Muscle of leg (tissue), 11 donors: ENCODE results near the gene ADK. TPM values are rescaled to one million over a fixed set of nuclear protein-coding genes. Genes with fewer than 3 reads are reported as not detected.
"Not testable (repeated sequence)": the region's sequence is repeated elsewhere in the genome, so short reads cannot be mapped to it uniquely, and the experiment has no call there.

Experiments
- DNase-seq: peaks from one replicate; pipeline ENCODE4 v3.0.0; 2013
- H3K27ac ChIP-seq: one replicate; pipeline ENCODE4 v1.5.1; 2013; ENCODE audit warnings: mild to moderate bottlenecking, low read length, control low read depth
- H3K27me3 ChIP-seq: one replicate; pipeline ENCODE4 v1.6.1; 2013; ENCODE audit warnings: low read length; ENCODE audit not compliant: control insufficient read depth, insufficient read depth
- H3K36me3 ChIP-seq: one replicate; pipeline ENCODE4 v1.6.1; 2013; ENCODE audit warnings: low read length; ENCODE audit not compliant: control insufficient read depth, insufficient read depth
- H3K4me1 ChIP-seq: one replicate; pipeline ENCODE4 v1.6.1; 2013; ENCODE audit warnings: low read length; ENCODE audit not compliant: control insufficient read depth, insufficient read depth
- H3K4me3 ChIP-seq: one replicate; pipeline ENCODE4 v1.5.1; 2013; ENCODE audit warnings: low read length, control low read depth
- H3K9me3 ChIP-seq: replicated peaks from 2 replicates; pipeline ENCODE4 v1.6.1; 2013; ENCODE audit warnings: low read depth, low read length; ENCODE audit not compliant: control insufficient read depth
- WGBS: methylation state at CpG from one replicate; pipeline ENCODE4 v1.1.5; 2013; ENCODE audit warnings: missing lambda C conversion rate; ENCODE audit not compliant: insufficient coverage; 5-methylcytosine and 5-hydroxymethylcytosine counted together
- polyA plus RNA-seq, 8 donors: library from polyadenylated mRNA; unstranded; fragments of 120-200 nt; gene quantifications; one replicate each; pipeline versions ENCODE4 v1.2.1 to v1.2.3, GENCODE V29; 2013; ENCODE audit warnings: inconsistent platforms in 1 of 8, low replicate concordance in 1 of 8; ENCODE audit not compliant: insufficient read length in 8 of 8, insufficient read depth in 1 of 8
- total RNA-seq: library from RNA; stranded (reverse); fragments of 120-200 nt; gene quantifications from one replicate; pipeline ENCODE4 v1.2.4, GENCODE V29; 2013

ADK gene
- total and polyA plus RNA-seq, 9 donors: 28.8 to 37.2 (median 34.4) TPM

DNA sequence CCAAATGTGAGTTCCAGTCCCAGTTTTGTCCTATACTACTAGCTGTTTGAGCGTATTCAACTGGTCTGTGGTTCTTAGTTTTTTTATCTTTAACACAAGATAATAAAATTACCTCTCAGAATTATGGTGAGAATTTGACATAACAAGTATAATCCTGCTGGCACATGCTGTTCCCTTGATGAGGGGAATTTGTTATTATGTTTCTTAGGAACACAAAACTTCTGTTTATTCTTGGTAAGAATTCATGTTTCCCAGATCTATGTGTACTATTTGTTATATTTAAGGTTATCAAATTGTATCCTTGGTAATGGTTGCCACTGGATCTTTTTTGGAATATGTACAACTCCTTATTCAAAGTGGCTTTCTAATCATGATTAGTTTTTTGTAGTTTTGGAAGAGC, 335.6 kb downstream of the ADK start:
- no peaks in the 10 kb centered on the region for H3K4me1 ChIP-seq
- no CpG with 5 or more reads among the region's 1 CpG for WGBS
- no peak for DNase-seq

DNA sequence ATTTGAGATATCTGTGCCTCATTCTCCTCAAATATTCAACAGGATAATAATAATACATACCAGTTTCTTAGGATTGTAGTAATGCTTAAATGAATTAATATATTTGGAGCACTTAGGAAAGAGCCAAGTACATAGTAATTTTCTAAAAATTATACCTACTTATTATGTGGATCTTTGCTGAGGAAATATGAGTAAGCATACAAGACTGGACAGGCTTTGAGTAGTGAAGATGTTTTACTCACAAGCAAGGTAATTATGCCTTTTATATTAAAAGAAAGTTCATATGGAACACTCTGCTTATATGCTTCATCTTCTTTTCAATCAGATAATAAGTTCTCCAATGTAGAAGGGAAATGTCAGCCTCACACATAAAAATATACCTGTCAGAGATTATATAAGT, 337.9 kb downstream of the ADK start:
- DNase-seq: no peak
- no peaks in the 10 kb centered on the region for H3K36me3 ChIP-seq
- H3K27me3 ChIP-seq: no peaks in the 10 kb centered on the region
- H3K4me1 ChIP-seq: no peaks in the 10 kb centered on the region
- H3K4me3 ChIP-seq: no peak overlapping the region
- no peak overlapping the region for H3K27ac ChIP-seq
- H3K9me3 ChIP-seq: no peaks in the 10 kb centered on the region

More for the DNA sequence above, 335.6 kb downstream of the ADK start:
- Histone ChIP-seq H3K27ac (no peak overlapping the region), H3K9me3 (peaks cover 3% of the 10 kb centered on the region), H3K36me3 (no peaks in the 10 kb centered on the region), H3K4me3 (no peak overlapping the region), H3K27me3 (no peaks in the 10 kb centered on the region)

DNA sequence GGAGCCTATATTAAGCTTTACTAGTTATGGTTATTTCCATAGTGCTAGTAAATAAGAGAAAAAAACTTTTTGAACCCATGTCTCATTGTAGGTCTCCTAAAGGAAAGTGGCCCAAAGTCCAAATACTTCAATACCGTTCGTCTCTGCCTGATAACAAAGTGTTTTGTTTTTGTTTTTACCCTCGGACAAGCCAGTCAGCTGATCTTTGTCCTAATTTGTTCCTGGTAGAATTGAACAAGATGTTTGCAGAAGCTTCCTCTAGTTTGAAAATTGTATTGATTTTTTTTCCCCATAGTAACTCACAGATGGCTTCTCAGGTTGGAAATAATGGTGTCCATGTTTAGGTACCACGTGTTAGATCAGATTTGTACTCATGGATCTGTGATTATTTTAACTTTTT, 339.5 kb downstream of the ADK start:
- Histone ChIP-seq H3K27me3 (no peaks in the 10 kb centered on the region), H3K27ac (no peak overlapping the region), H3K4me1 (no peaks in the 10 kb centered on the region), H3K4me3 (no peak overlapping the region), H3K36me3 (no peaks in the 10 kb centered on the region), H3K9me3 (no peaks in the 10 kb centered on the region)
- WGBS: 100% methylated on average over 2 of the region's 4 CpGs
- DNase-seq: no peak

DNA sequence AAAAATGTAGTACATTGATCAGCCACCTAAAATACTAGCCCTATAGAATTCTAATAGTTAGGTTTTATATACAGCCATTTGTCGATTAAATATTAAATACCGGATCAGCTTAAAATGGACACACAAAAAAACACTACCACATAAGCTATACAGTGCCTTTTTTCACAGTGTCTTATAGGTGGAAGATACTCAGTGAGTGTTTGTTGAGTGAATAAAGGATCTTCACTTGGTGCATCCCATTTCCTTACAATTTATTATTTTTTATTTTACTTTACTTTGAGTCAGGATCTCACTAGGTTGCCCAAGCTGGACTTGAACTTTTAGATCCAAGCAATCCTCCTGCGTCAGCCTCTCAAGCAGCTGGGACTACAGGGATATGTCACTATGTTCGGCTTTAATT, 340.0 kb downstream of the ADK start:
- Histone ChIP-seq H3K27ac (no peak overlapping the region), H3K4me3 (no peak overlapping the region), H3K9me3 (no peaks in the 10 kb centered on the region), H3K36me3 (no peaks in the 10 kb centered on the region), H3K4me1 (no peaks in the 10 kb centered on the region), H3K27me3 (no peaks in the 10 kb centered on the region)
- no CpG with 5 or more reads among the region's 4 CpGs for WGBS
- no peak for DNase-seq

DNA sequence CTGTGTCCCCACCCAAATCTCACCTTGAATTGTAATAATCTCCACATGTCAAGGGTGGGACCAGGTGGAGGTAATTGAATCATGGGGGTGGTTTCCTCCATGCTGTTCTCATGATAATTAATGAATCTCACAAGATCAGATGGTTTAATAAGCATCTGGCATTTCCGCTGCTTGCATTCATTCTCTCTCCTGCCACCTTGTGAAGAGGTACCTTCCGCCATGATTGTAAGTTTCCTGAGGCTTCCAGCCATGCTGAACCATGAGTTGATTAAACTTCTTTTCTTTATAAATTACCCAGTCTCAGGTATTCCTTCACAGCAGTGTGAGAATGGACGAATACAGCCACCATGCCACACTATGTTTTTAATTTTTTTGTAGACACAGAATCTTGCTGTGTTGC, 345.3 kb downstream of the ADK start:
- H3K27me3 ChIP-seq, H3K27ac ChIP-seq, H3K36me3 ChIP-seq, H3K4me3 ChIP-seq, H3K4me1 ChIP-seq, H3K9me3 ChIP-seq, DNase-seq: not testable (repeated sequence)
- 100% methylated on average over 2 of the region's 3 CpGs for WGBS

DNA sequence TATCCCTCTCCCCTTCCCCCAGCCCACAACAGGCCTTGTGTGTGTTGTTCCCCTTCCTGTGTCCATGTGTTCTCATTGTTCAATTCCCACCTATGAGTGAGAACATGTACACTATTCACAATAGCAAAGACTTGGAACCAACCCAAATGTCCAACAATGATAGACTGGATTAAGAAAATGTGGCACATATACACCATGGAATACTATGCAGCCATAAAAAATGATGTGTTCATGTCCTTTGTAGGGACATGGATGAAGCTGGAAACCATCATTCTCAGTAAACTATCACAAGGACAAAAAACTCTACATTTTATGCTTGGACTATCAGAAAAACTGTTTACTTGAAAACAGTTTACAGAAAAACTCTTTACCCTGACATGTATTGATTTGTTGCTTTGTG, 347.6 kb downstream of the ADK start:
- not testable (repeated sequence) for H3K4me1 ChIP-seq, H3K4me3 ChIP-seq, H3K9me3 ChIP-seq, DNase-seq, H3K36me3 ChIP-seq, H3K27me3 ChIP-seq, H3K27ac ChIP-seq

DNA sequence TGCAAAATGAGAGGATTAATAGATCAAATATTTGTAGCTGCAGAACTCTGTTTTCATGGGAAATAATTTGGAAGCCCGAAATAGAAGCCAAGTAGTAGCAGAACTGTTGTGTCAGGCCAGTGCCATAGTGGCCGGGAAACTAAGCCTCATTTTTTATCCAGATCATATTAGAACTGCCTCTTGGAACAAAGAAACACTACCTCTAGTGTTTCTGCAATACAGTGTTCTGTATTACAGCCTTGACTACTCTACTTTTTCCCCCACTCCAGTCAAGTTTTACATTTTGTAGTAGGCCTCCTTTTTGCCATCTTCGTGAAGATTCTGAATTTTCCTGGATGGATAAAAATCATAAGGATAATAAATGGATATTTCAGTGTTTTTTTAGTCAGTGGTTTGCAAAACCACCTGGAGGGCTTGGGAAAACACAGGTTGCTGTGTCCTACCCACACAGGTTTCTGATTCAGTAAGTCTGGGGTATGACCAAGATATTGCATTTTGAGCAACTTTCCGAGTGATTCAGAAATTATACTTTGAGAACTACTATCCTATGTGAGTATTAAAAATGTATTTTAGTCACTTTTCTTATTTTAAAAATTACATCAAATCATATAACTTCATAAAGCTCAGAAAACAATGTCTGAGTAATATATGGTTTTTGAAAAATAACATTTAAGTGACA, 349.1 kb downstream of the ADK start:
- no peak for DNase-seq
- Histone ChIP-seq H3K27ac (no peak overlapping the region), H3K4me3 (no peak overlapping the region), H3K36me3 (no peaks in the 10 kb centered on the region), H3K4me1 (no peaks in the 10 kb centered on the region), H3K27me3 (no peaks in the 10 kb centered on the region), H3K9me3 (no peaks in the 10 kb centered on the region)
- 80% methylated on average over 1 of the region's 4 CpGs for WGBS

DNA sequence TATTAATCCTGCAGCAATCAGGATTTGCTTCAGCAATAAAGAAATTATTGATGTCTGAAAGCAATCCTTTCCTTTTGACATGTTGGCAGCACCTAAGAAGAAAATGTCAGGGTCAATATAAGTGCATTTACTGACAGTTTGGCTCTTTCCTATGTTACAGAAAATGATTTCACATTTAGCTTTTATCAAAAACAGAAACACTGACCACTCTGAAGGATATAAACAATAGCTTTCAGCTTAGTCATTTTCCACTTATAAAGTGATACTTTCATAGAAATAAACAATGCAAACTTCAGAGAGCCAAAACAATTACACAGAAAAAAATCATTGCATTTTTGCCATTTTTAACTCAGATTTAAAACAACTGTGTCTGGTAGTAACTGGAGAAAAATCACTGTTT, 349.8 kb downstream of the ADK start:
- peak; percentile 16 for DNase-seq
- Histone ChIP-seq H3K9me3 (no peaks in the 10 kb centered on the region), H3K27me3 (no peaks in the 10 kb centered on the region), H3K4me1 (no peaks in the 10 kb centered on the region), H3K27ac (no peak overlapping the region), H3K36me3 (no peaks in the 10 kb centered on the region), H3K4me3 (no peak overlapping the region)

DNA sequence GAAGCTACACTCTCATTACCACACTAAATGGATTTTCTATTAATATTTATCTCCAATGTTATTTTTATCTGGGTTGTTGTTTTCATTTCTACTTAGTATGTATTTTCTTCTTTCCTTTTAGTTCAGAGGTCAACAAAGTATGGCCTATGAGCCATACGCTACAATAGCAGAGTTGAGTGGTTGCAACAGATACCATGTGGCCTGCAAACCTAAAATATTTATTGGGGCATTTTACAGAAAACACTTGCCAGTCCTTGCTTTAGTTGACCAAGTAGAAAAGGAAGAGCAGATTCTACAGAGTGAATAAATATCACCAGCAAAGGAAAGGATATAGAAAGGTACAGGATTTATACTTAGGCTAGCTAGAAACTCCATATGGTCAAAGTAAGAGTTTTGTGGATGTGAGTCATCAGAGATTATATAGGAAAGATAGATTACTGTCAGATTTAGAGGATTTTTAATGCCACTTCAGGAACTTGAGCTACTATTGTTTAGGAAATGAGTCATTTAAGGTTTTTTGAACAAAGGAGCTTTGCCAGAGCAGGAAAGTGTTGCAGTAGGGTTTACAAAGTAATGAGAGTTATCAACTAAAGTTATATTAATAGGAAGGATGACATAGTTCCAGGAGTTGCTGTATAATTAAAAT, 352.1 kb downstream of the ADK start:
- no CpG with 5 or more reads among the region's 1 CpG for WGBS
- H3K4me1 ChIP-seq: no peaks in the 10 kb centered on the region
- no peak overlapping the region for H3K4me3 ChIP-seq
- H3K36me3 ChIP-seq: no peaks in the 10 kb centered on the region
- H3K27me3 ChIP-seq: no peaks in the 10 kb centered on the region
- no peak overlapping the region for H3K27ac ChIP-seq
- H3K9me3 ChIP-seq: no peaks in the 10 kb centered on the region
- no peak for DNase-seq

DNA sequence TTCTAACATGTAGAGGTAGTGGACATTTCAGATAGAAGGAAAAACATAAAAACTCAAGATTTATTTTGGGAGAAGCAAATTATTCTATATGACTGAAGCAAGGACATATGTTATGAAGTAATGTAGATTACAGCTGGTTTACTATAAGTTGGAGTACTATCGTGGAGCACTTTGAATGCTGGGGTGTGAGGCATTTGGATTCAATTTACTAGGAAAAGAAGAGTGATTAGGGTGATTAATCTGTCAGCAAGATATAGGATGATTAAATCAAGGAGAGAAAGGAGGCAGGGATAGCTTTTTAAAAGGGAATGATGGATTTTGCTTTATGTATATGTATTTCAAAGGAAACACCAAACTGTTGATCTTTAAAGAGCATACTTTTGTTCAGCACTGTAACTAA, 356.9 kb downstream of the ADK start:
- Histone ChIP-seq H3K27ac (no peak overlapping the region), H3K36me3 (no peaks in the 10 kb centered on the region), H3K9me3 (peaks cover 8% of the 10 kb centered on the region), H3K4me3 (no peak overlapping the region), H3K27me3 (no peaks in the 10 kb centered on the region), H3K4me1 (no peaks in the 10 kb centered on the region)
- 10% methylated on average over 1 of the region's 1 CpG for WGBS
- no peak for DNase-seq

DNA sequence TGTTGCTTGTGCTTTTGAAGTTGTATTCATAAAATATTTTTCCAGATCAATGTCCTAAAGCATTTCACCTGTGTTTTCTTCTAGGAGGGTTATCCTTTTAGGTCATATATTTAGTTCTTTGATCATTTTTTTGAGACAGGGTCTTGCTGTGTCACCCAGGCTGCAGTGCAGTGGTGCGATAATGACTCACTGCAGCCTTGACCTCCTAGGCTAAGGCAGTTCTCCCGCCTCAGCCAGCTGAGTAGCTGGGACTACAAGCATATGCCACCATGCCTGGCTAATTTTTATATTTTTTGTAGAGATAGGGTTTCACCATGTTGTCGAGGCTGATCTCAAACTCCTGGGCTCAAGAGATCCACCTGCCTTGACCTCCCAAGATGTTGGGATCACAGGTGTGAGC, 359.6 kb downstream of the ADK start:
- Histone ChIP-seq H3K27ac (no peak overlapping the region), H3K4me1 (no peaks in the 10 kb centered on the region), H3K4me3 (no peak overlapping the region), H3K36me3 (no peaks in the 10 kb centered on the region), H3K9me3 (peaks cover 25% of the 10 kb centered on the region), H3K27me3 (no peaks in the 10 kb centered on the region)
- no CpG with 5 or more reads among the region's 3 CpGs for WGBS
- DNase-seq: no peak
